Measurements from ENCODE around the gene CACNA1F.

The CACNA1F gene

GRCh38 chrX:49210406-49210805 is 22.7 kb downstream of the CACNA1F start (continued):
- TF ChIP-seq CSRNP3 (CRISPR knock-in tag; IDR thresholded peaks at IDR 0.05) (no peak), SNAI2 (CRISPR knock-in tag; IDR thresholded peaks at IDR 0.05) (no peak), CSDC2 (CRISPR knock-in tag; IDR thresholded peaks at IDR 0.05) (no peak), ESRRG (CRISPR knock-in tag; IDR thresholded peaks at IDR 0.05) (no peak)

GRCh38 chrX:49209434-49210251 is 23.5 kb downstream of the CACNA1F start:
- TF ChIP-seq SNAI2 (CRISPR knock-in tag; IDR thresholded peaks at IDR 0.05) (no peak), TCF4 (CRISPR knock-in tag; IDR thresholded peaks at IDR 0.05; ENCODE audit: borderline replicate concordance) (no peak), POU6F1 (CRISPR knock-in tag; IDR thresholded peaks at IDR 0.05; ENCODE audit: borderline replicate concordance, low read depth) (no peak), ZFP3 (CRISPR knock-in tag; IDR thresholded peaks at IDR 0.05) (no peak), RARB (CRISPR knock-in tag; IDR thresholded peaks at IDR 0.05) (no peak), ISL1 (CRISPR knock-in tag; IDR thresholded peaks at IDR 0.05) (no peak), BACH2 (CRISPR knock-in tag; IDR thresholded peaks at IDR 0.05; ENCODE audit: borderline replicate concordance) (no peak), ZFP30 (CRISPR knock-in tag; IDR thresholded peaks at IDR 0.05) (no peak), PPARA (CRISPR knock-in tag; IDR thresholded peaks at IDR 0.05; ENCODE audit: borderline replicate concordance) (no peak), CSDC2 (CRISPR knock-in tag; IDR thresholded peaks at IDR 0.05) (no peak), PATZ1 (CRISPR knock-in tag; IDR thresholded peaks at IDR 0.05; ENCODE audit: borderline replicate concordance) (no peak), CSRNP3 (CRISPR knock-in tag; IDR thresholded peaks at IDR 0.05) (no peak), GLIS3 (CRISPR knock-in tag; IDR thresholded peaks at IDR 0.05) (no peak)
- ATAC-seq: no peak

DNA sequence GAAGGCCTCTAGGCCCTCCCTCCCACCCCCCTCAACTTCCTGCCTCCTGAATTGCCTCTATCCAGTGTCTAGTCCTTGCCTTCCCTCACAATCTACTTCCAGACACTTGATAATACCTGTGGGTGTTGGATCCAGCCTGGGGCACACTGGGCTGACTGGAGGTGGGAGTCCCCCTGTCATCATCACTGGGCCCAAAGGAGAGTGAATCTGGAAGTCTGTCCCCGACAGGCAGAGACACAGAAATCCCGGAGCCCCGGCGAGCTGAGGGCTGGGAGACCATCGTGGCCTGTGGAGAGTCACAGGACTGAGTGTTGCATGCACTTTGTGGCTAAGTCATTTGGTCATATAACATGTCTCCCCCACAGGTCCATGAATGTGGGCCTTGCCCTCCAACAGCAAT is 24.7 kb downstream of the CACNA1F start:
- ATAC-seq: no peak
- TF ChIP-seq ISL1 (CRISPR knock-in tag; IDR thresholded peaks at IDR 0.05): no peak
- no peak for TF ChIP-seq SNAI2 (CRISPR knock-in tag; IDR thresholded peaks at IDR 0.05)
- TF ChIP-seq CSRNP3 (CRISPR knock-in tag; IDR thresholded peaks at IDR 0.05): no peak
- TF ChIP-seq GLIS3 (CRISPR knock-in tag; IDR thresholded peaks at IDR 0.05): no peak
- TF ChIP-seq ZFP3 (CRISPR knock-in tag; IDR thresholded peaks at IDR 0.05): no peak
- TF ChIP-seq CSDC2 (CRISPR knock-in tag; IDR thresholded peaks at IDR 0.05): no peak
- TF ChIP-seq ZC3H10 (CRISPR knock-in tag; IDR thresholded peaks at IDR 0.05): no peak

GRCh38 chrX:49206543-49206942 is 26.6 kb downstream of the CACNA1F start:
- ATAC-seq: no peak
- TF ChIP-seq PPARA (CRISPR knock-in tag; IDR thresholded peaks at IDR 0.05; ENCODE audit: borderline replicate concordance) (no peak), ZFP3 (CRISPR knock-in tag; IDR thresholded peaks at IDR 0.05) (no peak), OSR1 (CRISPR knock-in tag; IDR thresholded peaks at IDR 0.05) (no peak), ZNF70 (CRISPR knock-in tag; IDR thresholded peaks at IDR 0.05) (no peak), TOX (CRISPR knock-in tag; IDR thresholded peaks at IDR 0.05; ENCODE audit: borderline replicate concordance) (no peak), ZNF565 (CRISPR knock-in tag; conservative IDR thresholded peaks at IDR 0.05; ENCODE audit: low read depth) (no peak), TSHZ2 (CRISPR knock-in tag; IDR thresholded peaks at IDR 0.05) (no peak), GLIS3 (CRISPR knock-in tag; IDR thresholded peaks at IDR 0.05) (no peak), ISL1 (CRISPR knock-in tag; IDR thresholded peaks at IDR 0.05) (no peak), ZC3H10 (CRISPR knock-in tag; IDR thresholded peaks at IDR 0.05) (no peak), ESRRG (CRISPR knock-in tag; IDR thresholded peaks at IDR 0.05) (no peak), ZNF8 (CRISPR knock-in tag; IDR thresholded peaks at IDR 0.05) (no peak), TCF4 (CRISPR knock-in tag; IDR thresholded peaks at IDR 0.05; ENCODE audit: borderline replicate concordance) (no peak), ARNTL (CRISPR knock-in tag; IDR thresholded peaks at IDR 0.05; ENCODE audit: borderline replicate concordance, low read depth) (no peak), BACH2 (CRISPR knock-in tag; IDR thresholded peaks at IDR 0.05; ENCODE audit: borderline replicate concordance) (no peak)

All from SK-N-SH treated with all-trans-retinoic acid at 6 μM for 48 hours (cell line).